ENCODE results near the gene AQP3. TPM values are rescaled to one million over a fixed set of nuclear protein-coding genes. Genes with fewer than 3 reads are reported as not detected.
A peak's percentile ranks its signal among the peaks of the same experiment; 100 is the strongest.
"Not testable (repeated sequence)": the region's sequence is repeated elsewhere in the genome, so short reads cannot be mapped to it uniquely, and the experiment has no call there.

The AQP3 gene
- total and polyA plus RNA-seq, 2 donors = 129 to 256 TPM

- Histone ChIP-seq H3K27me3 (ENCODE audit: control insufficient read depth in 2 of 2, insufficient read depth in 1 of 2, low read length in 1 of 2) (no peaks in the 10 kb centered on the region), H3K4me3 (ENCODE audit: low read length in 2 of 2) (no peak overlapping the region), H3K4me1 (ENCODE audit: control insufficient read depth in 2 of 2, insufficient read depth in 2 of 2, low read length in 2 of 2) (no peaks in the 10 kb centered on the region), H3K36me3 (ENCODE audit: control insufficient read depth in 2 of 2, insufficient read depth in 2 of 2, low read length in 1 of 2) (no peaks in the 10 kb centered on the region), H3K27ac (ENCODE audit: low read depth in 1 of 2, low read length in 1 of 2) (no peak overlapping the region), H3K9me3 (ENCODE audit: control insufficient read depth in 2 of 2, insufficient read depth in 1 of 2, low read length in 1 of 2) (no peaks in the 10 kb centered on the region)
- 40% methylated on average over 1 of the region's 1 CpG for WGBS
- DNase-seq (ENCODE audit: low read depth in 6 of 9, low spot score in 9 of 9) = no peak
These were observed 16.5 kb downstream of the AQP3 start for GRCh38 chr9:33430942-33431341.

- no peak for DNase-seq (ENCODE audit: low read depth in 6 of 9, low spot score in 9 of 9)
- no peak overlapping the region for H3K27ac ChIP-seq (ENCODE audit: low read depth in 1 of 2, low read length in 1 of 2)
- no peaks in the 10 kb centered on the region for H3K36me3 ChIP-seq (ENCODE audit: control insufficient read depth in 2 of 2, insufficient read depth in 2 of 2, low read length in 1 of 2)
- 92% methylated on average over 3 of the region's 3 CpGs for WGBS
- no peaks in the 10 kb centered on the region for H3K4me1 ChIP-seq (ENCODE audit: control insufficient read depth in 2 of 2, insufficient read depth in 2 of 2, low read length in 2 of 2)
- no peak overlapping the region for H3K4me3 ChIP-seq (ENCODE audit: low read length in 2 of 2)
- no peaks in the 10 kb centered on the region for H3K27me3 ChIP-seq (ENCODE audit: control insufficient read depth in 2 of 2, insufficient read depth in 1 of 2, low read length in 1 of 2)
- no peaks in the 10 kb centered on the region for H3K9me3 ChIP-seq (ENCODE audit: control insufficient read depth in 2 of 2, insufficient read depth in 1 of 2, low read length in 1 of 2)
These were observed 18.0 kb downstream of the AQP3 start for GRCh38 chr9:33429256-33429985.

- no peak overlapping the region for H3K27ac ChIP-seq (ENCODE audit: low read depth in 1 of 2, low read length in 1 of 2)
- no peaks in the 10 kb centered on the region for H3K4me1 ChIP-seq (ENCODE audit: control insufficient read depth in 2 of 2, insufficient read depth in 2 of 2, low read length in 2 of 2)
- H3K9me3 ChIP-seq (ENCODE audit: control insufficient read depth in 2 of 2, insufficient read depth in 1 of 2, low read length in 1 of 2) = no peaks in the 10 kb centered on the region
- no peak overlapping the region for H3K4me3 ChIP-seq (ENCODE audit: low read length in 2 of 2)
- no peaks in the 10 kb centered on the region for H3K27me3 ChIP-seq (ENCODE audit: control insufficient read depth in 2 of 2, insufficient read depth in 1 of 2, low read length in 1 of 2)
- 95% methylated on average over 7 of the region's 7 CpGs for WGBS
- no peak for DNase-seq (ENCODE audit: low read depth in 6 of 9, low spot score in 9 of 9)
- H3K36me3 ChIP-seq (ENCODE audit: control insufficient read depth in 2 of 2, insufficient read depth in 2 of 2, low read length in 1 of 2) = no peaks in the 10 kb centered on the region
These were observed 20.5 kb downstream of the AQP3 start for GRCh38 chr9:33426843-33427293.

GRCh38 chr9:33425128-33425533 lies 22.3 kb downstream of the AQP3 start:
- WGBS = 85% methylated on average over 4 of the region's 4 CpGs
- DNase-seq (ENCODE audit: low read depth in 6 of 9, low spot score in 9 of 9) = no peak
- Histone ChIP-seq H3K9me3 (ENCODE audit: control insufficient read depth in 2 of 2, insufficient read depth in 1 of 2, low read length in 1 of 2) (no peaks in the 10 kb centered on the region), H3K4me3 (ENCODE audit: low read length in 2 of 2) (no peak overlapping the region), H3K36me3 (ENCODE audit: control insufficient read depth in 2 of 2, insufficient read depth in 2 of 2, low read length in 1 of 2) (no peaks in the 10 kb centered on the region), H3K27me3 (ENCODE audit: control insufficient read depth in 2 of 2, insufficient read depth in 1 of 2, low read length in 1 of 2) (no peaks in the 10 kb centered on the region), H3K27ac (ENCODE audit: low read depth in 1 of 2, low read length in 1 of 2) (no peak overlapping the region), H3K4me1 (ENCODE audit: control insufficient read depth in 2 of 2, insufficient read depth in 2 of 2, low read length in 2 of 2) (no peaks in the 10 kb centered on the region)

- H3K27me3 ChIP-seq (ENCODE audit: control insufficient read depth in 2 of 2, insufficient read depth in 1 of 2, low read length in 1 of 2); H3K9me3 ChIP-seq (ENCODE audit: control insufficient read depth in 2 of 2, insufficient read depth in 1 of 2, low read length in 1 of 2); DNase-seq (ENCODE audit: low read depth in 6 of 9, low spot score in 9 of 9); H3K4me1 ChIP-seq (ENCODE audit: control insufficient read depth in 2 of 2, insufficient read depth in 2 of 2, low read length in 2 of 2); H3K36me3 ChIP-seq (ENCODE audit: control insufficient read depth in 2 of 2, insufficient read depth in 2 of 2, low read length in 1 of 2); H3K4me3 ChIP-seq (ENCODE audit: low read length in 2 of 2); H3K27ac ChIP-seq (ENCODE audit: low read depth in 1 of 2, low read length in 1 of 2): not testable (repeated sequence)
- WGBS = 98% methylated on average over 6 of the region's 6 CpGs
These were observed 22.9 kb downstream of the AQP3 start for GRCh38 chr9:33424492-33424891.

GRCh38 chr9:33424043-33424442 lies 23.4 kb downstream of the AQP3 start:
- DNase-seq (ENCODE audit: low read depth in 6 of 9, low spot score in 9 of 9); H3K36me3 ChIP-seq (ENCODE audit: control insufficient read depth in 2 of 2, insufficient read depth in 2 of 2, low read length in 1 of 2); H3K27ac ChIP-seq (ENCODE audit: low read depth in 1 of 2, low read length in 1 of 2); H3K4me1 ChIP-seq (ENCODE audit: control insufficient read depth in 2 of 2, insufficient read depth in 2 of 2, low read length in 2 of 2); H3K27me3 ChIP-seq (ENCODE audit: control insufficient read depth in 2 of 2, insufficient read depth in 1 of 2, low read length in 1 of 2); H3K4me3 ChIP-seq (ENCODE audit: low read length in 2 of 2); H3K9me3 ChIP-seq (ENCODE audit: control insufficient read depth in 2 of 2, insufficient read depth in 1 of 2, low read length in 1 of 2): not testable (repeated sequence)
- WGBS = 96% methylated on average over 7 of the region's 7 CpGs

- WGBS = 81% methylated on average over 10 of the region's 10 CpGs
- Histone ChIP-seq H3K9me3 (ENCODE audit: control insufficient read depth in 2 of 2, insufficient read depth in 1 of 2, low read length in 1 of 2) (no peaks in the 10 kb centered on the region), H3K27me3 (ENCODE audit: control insufficient read depth in 2 of 2, insufficient read depth in 1 of 2, low read length in 1 of 2) (no peaks in the 10 kb centered on the region), H3K36me3 (ENCODE audit: control insufficient read depth in 2 of 2, insufficient read depth in 2 of 2, low read length in 1 of 2) (no peaks in the 10 kb centered on the region), H3K4me3 (ENCODE audit: low read length in 2 of 2) (no peak overlapping the region), H3K27ac (ENCODE audit: low read depth in 1 of 2, low read length in 1 of 2) (no peak overlapping the region), H3K4me1 (ENCODE audit: control insufficient read depth in 2 of 2, insufficient read depth in 2 of 2, low read length in 2 of 2) (peaks cover 32 to 36% of the 10 kb centered on the region in 2 donors)
- DNase-seq (ENCODE audit: low read depth in 6 of 9, low spot score in 9 of 9) = no peak
These were observed 27.6 kb downstream of the AQP3 start for GRCh38 chr9:33419708-33420303.

- Histone ChIP-seq H3K4me3 (ENCODE audit: low read length in 2 of 2) (no peak overlapping the region), H3K4me1 (ENCODE audit: control insufficient read depth in 2 of 2, insufficient read depth in 2 of 2, low read length in 2 of 2) (peaks cover 42 to 45% of the 10 kb centered on the region in 2 donors), H3K9me3 (ENCODE audit: control insufficient read depth in 2 of 2, insufficient read depth in 1 of 2, low read length in 1 of 2) (no peaks in the 10 kb centered on the region), H3K36me3 (ENCODE audit: control insufficient read depth in 2 of 2, insufficient read depth in 2 of 2, low read length in 1 of 2) (no peaks in the 10 kb centered on the region), H3K27ac (ENCODE audit: low read depth in 1 of 2, low read length in 1 of 2) (no peak overlapping the region), H3K27me3 (ENCODE audit: control insufficient read depth in 2 of 2, insufficient read depth in 1 of 2, low read length in 1 of 2) (no peaks in the 10 kb centered on the region)
- DNase-seq (ENCODE audit: low read depth in 6 of 9, low spot score in 9 of 9) = no peak
- 96% methylated on average over 8 of the region's 8 CpGs for WGBS
These were observed 29.3 kb downstream of the AQP3 start for GRCh38 chr9:33418090-33418489.

GRCh38 chr9:33416996-33417395 lies 30.4 kb downstream of the AQP3 start:
- Histone ChIP-seq H3K4me1 (ENCODE audit: control insufficient read depth in 2 of 2, insufficient read depth in 2 of 2, low read length in 2 of 2) (peaks cover 42 to 45% of the 10 kb centered on the region in 2 donors), H3K9me3 (ENCODE audit: control insufficient read depth in 2 of 2, insufficient read depth in 1 of 2, low read length in 1 of 2) (no peaks in the 10 kb centered on the region), H3K36me3 (ENCODE audit: control insufficient read depth in 2 of 2, insufficient read depth in 2 of 2, low read length in 1 of 2) (no peaks in the 10 kb centered on the region), H3K27ac (ENCODE audit: low read depth in 1 of 2, low read length in 1 of 2) (peak overlapping the region in 1 of 2 donors; percentile 88), H3K4me3 (ENCODE audit: low read length in 2 of 2) (no peak overlapping the region), H3K27me3 (ENCODE audit: control insufficient read depth in 2 of 2, insufficient read depth in 1 of 2, low read length in 1 of 2) (no peaks in the 10 kb centered on the region)
- DNase-seq (ENCODE audit: low read depth in 6 of 9, low spot score in 9 of 9) = peak in 1 of 9 donors; percentile 68
- 25% methylated on average over 5 of the region's 5 CpGs for WGBS
